Glutamatergic neuron (in vitro differentiated cells): ENCODE data around the gene XCR1. TPM values are rescaled to one million over a fixed set of nuclear protein-coding genes. Genes with fewer than 3 reads are reported as not detected.
"Not testable (repeated sequence)": the region's sequence is repeated elsewhere in the genome, so short reads cannot be mapped to it uniquely, and the experiment has no call there.

ENCODE experiments used
- DNase-seq: peaks from one replicate; pipeline ENCODE4 v3.0.0; 2022
- H3K27ac Mint-ChIP-seq: one replicate; pipeline ENCODE4 v1.8.0; 2020; ENCODE audit warnings: mild to moderate bottlenecking, mixed read lengths, inconsistent platforms; ENCODE audit not compliant: unreplicated experiment
- H3K27me3 Mint-ChIP-seq: one replicate; pipeline ENCODE4 v1.8.0; 2020; ENCODE audit warnings: mild to moderate bottlenecking, moderate library complexity, mixed read lengths, inconsistent platforms; ENCODE audit not compliant: unreplicated experiment
- H3K36me3 Mint-ChIP-seq: one replicate; pipeline ENCODE4 v1.8.0; 2020; ENCODE audit warnings: mild to moderate bottlenecking, mixed read lengths, inconsistent platforms; ENCODE audit not compliant: unreplicated experiment
- H3K4me1 Mint-ChIP-seq: one replicate; pipeline ENCODE4 v1.8.0; 2020; ENCODE audit warnings: mild to moderate bottlenecking, low read depth, mixed read lengths, inconsistent platforms; ENCODE audit not compliant: unreplicated experiment
- H3K4me3 Mint-ChIP-seq: one replicate; pipeline ENCODE4 v1.8.0; 2020; ENCODE audit warnings: mild to moderate bottlenecking, mixed read lengths, inconsistent platforms; ENCODE audit not compliant: unreplicated experiment
- H3K9me3 Mint-ChIP-seq: one replicate; pipeline ENCODE4 v1.8.0; 2020; ENCODE audit warnings: mild to moderate bottlenecking, moderate library complexity, mixed read lengths, inconsistent platforms; ENCODE audit not compliant: unreplicated experiment
- CTCF ChIP-seq: fragments of 200-600 bp; sonication (generic); IDR thresholded peaks from one replicate; pipeline ENCODE4 v1.5.0; 2021; ENCODE audit not compliant: partially characterized antibody, unreplicated experiment
- total RNA-seq: library from RNA; stranded (reverse); fragmentation: NEBNext Ultra II Directional; extraction: Animal tissue kit (Norgen Biotek cat#: 25700); gene quantifications from one replicate; pipeline ENCODE4 v1.2.1, GENCODE V29; 2021; ENCODE audit not compliant: unreplicated experiment

XCR1 gene
- total RNA-seq, 1 donor from 2014 or later: not detected

DNA sequence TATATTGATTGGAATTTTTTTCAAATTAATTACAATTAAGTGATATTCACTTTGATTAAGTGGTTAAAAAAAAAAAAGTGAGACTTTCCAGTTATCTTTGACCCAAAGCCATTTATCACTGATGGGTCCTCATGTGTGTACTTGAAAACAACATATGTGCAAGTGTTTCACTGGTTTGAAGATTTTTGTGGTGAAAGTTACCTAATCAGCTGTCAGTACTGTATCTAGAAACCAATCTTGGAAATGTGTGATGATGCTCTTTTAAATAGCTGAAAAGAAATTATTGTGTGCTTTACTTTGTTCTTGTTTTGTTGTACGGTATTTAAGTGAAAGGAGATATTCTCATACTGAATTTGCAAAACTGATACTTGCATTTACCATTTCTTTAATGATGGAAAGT lies 11.6 kb upstream of the XCR1 start:
- H3K9me3 Mint-ChIP-seq: peaks cover 1% of the 10 kb centered on the region
- no peak for DNase-seq
- no peak for TF ChIP-seq CTCF
- H3K27me3 Mint-ChIP-seq: no peaks in the 10 kb centered on the region
- H3K36me3 Mint-ChIP-seq: peaks cover 5% of the 10 kb centered on the region
- no peaks in the 10 kb centered on the region for H3K4me1 Mint-ChIP-seq
- no peak overlapping the region for H3K27ac Mint-ChIP-seq
- H3K4me3 Mint-ChIP-seq: no peak overlapping the region

DNA sequence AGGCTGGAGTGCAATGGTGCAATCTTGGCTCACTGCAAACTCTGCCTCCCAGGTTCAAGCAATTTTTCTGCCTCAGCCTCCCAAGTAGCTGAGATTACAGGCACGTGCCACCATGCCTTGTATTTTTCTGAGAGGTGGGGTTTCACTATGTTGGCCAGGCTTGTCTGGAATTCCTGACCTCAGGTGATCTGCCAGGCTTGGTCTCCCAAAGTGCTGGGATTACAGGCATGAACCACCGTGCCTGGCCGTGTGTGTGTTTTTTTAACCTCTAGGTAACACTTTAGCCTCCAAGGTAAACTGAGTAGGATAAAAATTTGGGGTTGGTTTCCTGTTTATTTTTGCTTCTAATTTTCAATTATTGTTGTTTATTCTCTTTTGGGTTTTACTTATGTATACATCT lies 10.8 kb upstream of the XCR1 start:
- not testable (repeated sequence) for H3K4me1 Mint-ChIP-seq

DNA sequence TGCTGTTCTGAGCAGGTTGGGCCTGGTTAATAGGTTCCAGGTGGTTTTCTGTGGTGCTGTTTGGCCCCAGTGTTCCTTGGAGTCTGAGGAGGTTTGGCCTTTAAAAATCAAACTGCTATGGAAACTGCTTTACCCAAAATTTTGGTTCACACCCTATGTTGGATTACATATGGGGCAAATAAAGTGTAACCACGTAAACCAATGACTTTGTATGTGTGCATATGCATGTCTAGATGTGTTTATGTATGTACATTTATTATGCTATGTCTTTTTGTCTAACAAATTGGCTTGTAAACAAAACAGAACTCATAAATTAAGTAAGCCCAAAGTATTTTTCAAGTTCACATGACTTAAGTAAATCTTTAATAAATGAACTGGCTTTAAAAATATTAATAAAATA lies 8.9 kb upstream of the XCR1 start:
- no peaks in the 10 kb centered on the region for H3K9me3 Mint-ChIP-seq

More for the DNA sequence above, 10.8 kb upstream of the XCR1 start:
- not testable (repeated sequence) for H3K4me3 Mint-ChIP-seq, H3K27me3 Mint-ChIP-seq, DNase-seq, H3K36me3 Mint-ChIP-seq, H3K9me3 Mint-ChIP-seq, H3K27ac Mint-ChIP-seq

DNA sequence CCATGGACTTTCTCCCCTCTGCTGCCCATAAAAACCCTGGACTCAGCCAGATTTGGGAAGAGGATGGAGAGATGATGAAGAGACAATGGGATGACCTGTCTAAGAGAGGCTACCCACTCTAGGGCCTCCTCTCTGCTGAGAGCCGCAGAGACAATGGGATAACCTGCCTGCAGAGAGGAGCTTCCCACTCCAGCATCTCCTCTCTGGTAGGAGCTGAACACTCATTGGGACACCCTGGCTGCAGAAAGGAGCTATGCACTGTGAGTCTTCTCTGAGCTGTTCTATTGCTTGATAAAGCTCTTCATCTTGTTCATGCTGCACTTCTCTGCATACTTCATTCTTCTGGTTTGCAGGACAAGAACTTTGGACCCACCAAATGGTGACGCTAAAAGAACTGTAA lies 4.5 kb upstream of the XCR1 start:
- no peaks in the 10 kb centered on the region for H3K9me3 Mint-ChIP-seq
- no peak for TF ChIP-seq CTCF
- H3K27ac Mint-ChIP-seq: no peak overlapping the region
- H3K4me3 Mint-ChIP-seq: no peak overlapping the region
- no peak for DNase-seq
- peaks cover 10% of the 10 kb centered on the region for H3K36me3 Mint-ChIP-seq
- H3K4me1 Mint-ChIP-seq: no peaks in the 10 kb centered on the region
- H3K27me3 Mint-ChIP-seq: no peaks in the 10 kb centered on the region

More for the DNA sequence above, 8.9 kb upstream of the XCR1 start:
- H3K4me1 Mint-ChIP-seq: no peaks in the 10 kb centered on the region
- no peak overlapping the region for H3K27ac Mint-ChIP-seq
- no peak for DNase-seq
- H3K27me3 Mint-ChIP-seq: no peaks in the 10 kb centered on the region
- H3K4me3 Mint-ChIP-seq: no peak overlapping the region
- peaks cover 1% of the 10 kb centered on the region for H3K36me3 Mint-ChIP-seq
- TF ChIP-seq CTCF: no peak

DNA sequence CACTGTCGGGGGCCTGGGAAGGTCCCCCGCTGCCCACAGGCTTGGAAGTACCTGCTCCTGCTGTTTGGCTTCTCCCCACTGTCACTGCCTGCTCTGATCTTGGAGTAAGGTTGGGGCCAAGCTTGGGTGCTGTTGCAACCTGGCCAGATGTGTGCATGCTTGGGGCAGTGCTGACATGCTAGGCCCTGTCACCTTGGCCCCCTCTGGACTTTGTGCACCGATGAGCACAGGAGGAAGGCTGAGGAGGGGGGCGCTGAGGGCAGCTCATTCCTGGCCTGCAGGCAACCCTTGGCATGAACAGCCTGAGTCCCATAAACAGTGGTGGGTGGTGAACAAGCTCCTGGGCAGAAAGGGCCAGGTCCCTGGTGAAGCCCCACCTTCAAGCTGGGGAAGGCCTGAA lies 4.0 kb upstream of the XCR1 start:
- Mint-ChIP-seq H3K4me1 (no peaks in the 10 kb centered on the region), H3K9me3 (no peaks in the 10 kb centered on the region), H3K27ac (no peak overlapping the region), H3K4me3 (no peak overlapping the region), H3K36me3 (peaks cover 10% of the 10 kb centered on the region), H3K27me3 (no peaks in the 10 kb centered on the region)
- no peak for DNase-seq
- no peak for TF ChIP-seq CTCF

DNA sequence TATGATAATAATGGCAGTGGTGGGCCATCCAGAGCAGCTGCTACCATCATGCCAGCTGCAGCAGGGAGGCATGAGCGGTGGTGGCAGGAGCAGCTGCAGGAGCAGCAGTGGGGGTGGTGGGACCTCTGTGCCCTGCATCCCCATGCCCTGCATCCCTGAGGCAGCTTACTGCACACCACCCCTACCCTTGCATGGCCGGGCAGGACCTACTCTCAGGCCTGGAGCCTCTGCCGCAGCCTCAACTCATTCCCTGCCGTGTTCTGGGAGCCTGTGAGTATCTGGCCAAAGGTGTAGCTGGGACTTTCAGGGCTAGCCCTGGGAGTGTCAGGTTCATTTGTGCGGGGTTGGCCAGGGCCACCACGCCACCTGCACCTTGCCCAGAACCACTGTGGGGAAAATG lies 3.3 kb upstream of the XCR1 start:
- no peak overlapping the region for H3K4me3 Mint-ChIP-seq
- no peaks in the 10 kb centered on the region for H3K9me3 Mint-ChIP-seq
- no peaks in the 10 kb centered on the region for H3K27me3 Mint-ChIP-seq
- H3K4me1 Mint-ChIP-seq: no peaks in the 10 kb centered on the region
- DNase-seq: no peak
- H3K36me3 Mint-ChIP-seq: peaks cover 10% of the 10 kb centered on the region
- no peak overlapping the region for H3K27ac Mint-ChIP-seq
- no peak for TF ChIP-seq CTCF
